Subcutaneous adipose tissue (tissue), 4 donors: ENCODE data around the gene NMNAT3. TPM values are rescaled to one million over a fixed set of nuclear protein-coding genes. Genes with fewer than 3 reads are reported as not detected.

Experiments
- total RNA-seq, 4 donors: library from RNA; depleted of rRNA; stranded (reverse); fragments of >200 nt; gene quantifications; one replicate each; pipeline ENCODE4 v1.1.0, GENCODE V29; 2016
- TF ChIP-seq, protein P1 (sequence below): fragments of 450-650 bp; IDR thresholded peaks from one replicate; pipeline ENCODE4 v1.5.1; 2016; ENCODE audit warnings: low read depth, mild to moderate bottlenecking, control low read depth, antibody characterized with exemption, moderate library complexity

NMNAT3 gene
- total RNA-seq, 4 donors from 2014 or later = 7.8 to 13.4 (median 9.1) TPM

DNA sequence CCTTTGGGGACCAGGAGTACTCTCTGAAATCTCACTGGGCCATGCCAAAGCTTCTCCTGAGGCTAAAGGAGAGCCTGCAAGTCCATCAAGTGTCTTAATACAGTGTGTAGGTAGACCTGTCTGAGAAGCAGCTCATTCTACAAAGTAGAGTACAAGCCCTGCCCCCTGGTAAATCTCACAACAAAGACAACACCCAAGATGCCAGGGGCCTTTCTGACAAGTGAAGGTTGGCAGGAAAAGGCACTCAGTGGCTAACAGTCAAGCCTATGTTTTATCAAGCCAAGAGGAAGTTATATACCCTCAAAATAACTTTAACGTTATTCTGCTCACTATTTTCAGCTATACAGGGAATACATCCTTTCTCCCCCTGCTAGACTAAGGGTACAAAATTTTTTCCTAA, 58.3 kb downstream of the NMNAT3 start:
- TF ChIP-seq, protein P1, sequence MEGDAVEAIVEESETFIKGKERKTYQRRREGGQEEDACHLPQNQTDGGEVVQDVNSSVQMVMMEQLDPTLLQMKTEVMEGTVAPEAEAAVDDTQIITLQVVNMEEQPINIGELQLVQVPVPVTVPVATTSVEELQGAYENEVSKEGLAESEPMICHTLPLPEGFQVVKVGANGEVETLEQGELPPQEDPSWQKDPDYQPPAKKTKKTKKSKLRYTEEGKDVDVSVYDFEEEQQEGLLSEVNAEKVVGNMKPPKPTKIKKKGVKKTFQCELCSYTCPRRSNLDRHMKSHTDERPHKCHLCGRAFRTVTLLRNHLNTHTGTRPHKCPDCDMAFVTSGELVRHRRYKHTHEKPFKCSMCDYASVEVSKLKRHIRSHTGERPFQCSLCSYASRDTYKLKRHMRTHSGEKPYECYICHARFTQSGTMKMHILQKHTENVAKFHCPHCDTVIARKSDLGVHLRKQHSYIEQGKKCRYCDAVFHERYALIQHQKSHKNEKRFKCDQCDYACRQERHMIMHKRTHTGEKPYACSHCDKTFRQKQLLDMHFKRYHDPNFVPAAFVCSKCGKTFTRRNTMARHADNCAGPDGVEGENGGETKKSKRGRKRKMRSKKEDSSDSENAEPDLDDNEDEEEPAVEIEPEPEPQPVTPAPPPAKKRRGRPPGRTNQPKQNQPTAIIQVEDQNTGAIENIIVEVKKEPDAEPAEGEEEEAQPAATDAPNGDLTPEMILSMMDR = no peak

DNA sequence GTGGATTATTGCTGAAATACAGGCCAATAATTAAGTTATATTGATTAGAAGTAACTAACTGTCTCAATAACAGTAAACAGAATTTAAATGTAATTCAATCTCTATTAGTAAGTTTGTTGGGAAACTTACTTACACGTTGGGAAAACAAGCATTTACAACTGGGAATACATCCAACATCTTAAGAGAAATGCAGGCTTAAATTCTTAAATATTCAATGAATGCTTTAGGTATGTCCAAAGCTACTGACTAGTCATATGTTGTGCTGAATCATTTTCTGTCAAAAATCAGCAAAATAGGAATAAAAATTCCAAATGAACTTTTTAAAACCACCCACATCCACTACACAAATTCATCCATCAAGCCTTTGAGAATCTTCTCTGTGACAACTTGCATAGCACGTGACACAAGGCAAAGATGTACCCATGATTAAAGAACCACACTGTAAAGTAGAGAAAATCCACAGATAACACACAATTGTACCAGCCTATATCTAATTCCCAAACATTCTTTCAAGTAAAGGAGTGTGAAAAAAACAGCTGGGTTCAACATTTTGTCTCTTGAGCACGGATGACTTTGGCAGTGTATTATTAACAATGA, 60.0 kb downstream of the NMNAT3 start:
- TF ChIP-seq, protein P1 = no peak

DNA sequence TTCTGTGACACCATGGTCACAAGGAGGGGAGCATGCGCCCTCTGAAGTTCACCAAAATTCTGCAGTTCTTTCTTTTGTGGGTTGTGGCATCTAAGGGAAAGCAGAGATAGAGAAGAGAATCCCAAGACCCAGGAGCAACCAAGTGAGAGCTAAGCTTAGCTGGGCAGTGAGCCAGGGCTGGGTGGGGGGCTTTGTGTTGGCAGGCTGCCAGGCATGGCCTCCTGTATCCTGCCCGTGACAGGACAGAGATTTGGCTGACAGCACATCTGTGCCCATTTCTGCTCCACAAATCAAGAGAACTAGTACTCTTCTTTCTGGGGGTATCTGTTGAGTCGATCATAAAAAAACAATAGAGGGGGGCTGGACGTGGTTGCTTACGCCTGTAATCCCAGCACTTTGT, 66.2 kb downstream of the NMNAT3 start:
- TF ChIP-seq, protein P1 = no peak

DNA sequence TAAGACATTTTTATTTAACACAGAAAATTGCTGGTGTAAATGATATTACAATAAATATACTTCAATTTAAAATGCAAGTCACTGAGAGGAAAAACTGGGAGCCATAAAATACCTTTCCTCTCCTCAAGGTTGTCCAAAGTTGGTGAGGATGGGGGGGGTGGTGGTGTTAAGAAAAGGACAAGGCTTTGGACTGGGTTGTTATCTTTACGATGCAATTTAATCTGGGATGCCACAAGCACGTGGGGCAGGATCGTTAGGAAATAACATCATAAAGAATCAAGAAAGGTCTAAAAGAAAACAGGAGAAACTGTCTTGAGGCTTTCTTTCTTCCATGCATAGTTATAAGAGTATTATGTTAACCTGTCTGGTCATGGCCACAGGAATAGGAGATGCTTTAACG, 66.9 kb downstream of the NMNAT3 start:
- TF ChIP-seq, protein P1 = no peak

DNA sequence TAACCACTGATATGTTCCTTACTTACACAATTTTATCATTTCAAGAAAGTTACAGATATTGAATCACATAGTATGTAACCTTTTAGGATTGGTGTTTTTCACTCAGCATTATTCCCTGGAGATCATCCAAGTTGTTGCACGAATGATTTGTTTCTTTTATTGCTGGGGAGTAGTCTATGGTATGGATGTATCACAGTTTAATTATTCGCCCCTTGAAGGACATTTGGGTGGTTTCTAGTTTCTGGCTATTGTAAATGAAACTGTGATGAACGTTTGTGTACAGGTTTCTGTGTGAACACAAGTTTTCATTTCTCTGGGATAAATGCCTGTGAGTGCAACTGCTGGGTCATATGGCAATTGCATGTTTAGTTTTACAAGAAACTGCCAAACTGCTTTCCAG, 68.8 kb downstream of the NMNAT3 start:
- TF ChIP-seq, protein P1 = no peak

DNA sequence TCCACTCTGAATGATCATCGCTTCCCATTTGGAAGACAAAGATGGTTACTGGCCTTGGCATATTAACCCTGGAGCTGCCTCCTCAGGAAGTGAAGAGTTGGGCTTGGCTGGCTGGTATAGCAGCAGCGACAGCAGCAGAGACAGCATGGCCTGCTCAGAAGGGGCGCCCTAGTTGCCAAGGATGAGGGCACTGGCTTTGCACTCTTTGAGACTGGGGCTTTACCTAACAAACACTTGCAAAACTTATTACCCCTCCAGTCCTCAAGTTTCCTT, 69.7 kb downstream of the NMNAT3 start:
- TF ChIP-seq, protein P1 = no peak

DNA sequence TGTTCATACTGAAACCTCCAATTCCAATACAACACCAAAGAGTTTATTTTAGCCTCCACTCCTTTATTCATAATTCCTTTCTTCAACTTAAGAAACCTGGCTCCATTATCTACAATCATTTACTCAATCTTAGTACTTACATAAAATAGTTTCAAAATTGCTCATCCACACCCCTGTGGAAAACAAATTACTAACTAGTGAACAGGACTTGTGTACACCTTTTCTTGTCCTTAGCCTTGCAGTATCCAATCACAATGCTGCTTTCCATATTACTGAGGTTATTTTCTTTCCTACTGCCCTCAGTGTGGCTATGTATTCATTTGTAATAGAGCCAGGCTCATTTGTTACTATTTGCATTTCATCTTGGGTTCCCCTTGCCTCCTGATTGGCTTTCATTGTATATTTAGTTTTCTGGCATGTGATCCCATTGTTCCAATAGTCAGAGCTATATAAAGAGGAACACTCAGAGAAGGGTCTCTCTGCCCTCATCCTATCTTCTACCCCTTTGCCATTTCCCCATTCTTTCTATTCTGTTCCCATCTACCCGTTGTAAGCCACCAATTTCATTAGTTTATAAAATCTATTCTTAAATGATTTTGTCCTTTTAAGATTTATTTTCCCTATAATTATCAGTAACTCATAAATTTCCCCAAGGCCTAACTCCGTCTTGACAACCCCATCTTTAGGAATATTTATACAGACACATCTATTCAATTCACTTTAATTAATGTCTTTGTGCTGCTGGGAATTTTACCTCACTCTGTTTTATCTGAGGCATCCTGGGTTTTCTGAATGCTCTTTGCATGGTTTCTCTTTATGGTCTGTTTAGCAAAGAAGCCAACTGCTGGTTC, 70.3 kb downstream of the NMNAT3 start:
- TF ChIP-seq, protein P1 = no peak
